K562 (cell line): ENCODE results near the gene RBM4B. TPM values are rescaled to one million over a fixed set of nuclear protein-coding genes. Genes with fewer than 3 reads are reported as not detected.

ENCODE experiments used
- ATF1 ChIP-seq, 2 experiments: fragments of 450-650 bp in 1 of 2; IDR thresholded peaks; 2 replicates each; pipeline ENCODE4 v1.6.1; 2016; ENCODE audit warnings: missing compliant biosample characterization in 1 of 2, missing genetic modification characterization in 1 of 2
- GABPB1 ChIP-seq: sonication (generic); formaldehyde crosslinking; IDR thresholded peaks from 2 replicates; pipeline ENCODE4 v1.8.0; 2022; ENCODE audit warnings: mild to moderate bottlenecking, missing genetic modification reagents
- GTF2A2 ChIP-seq: IDR thresholded peaks from 2 replicates; pipeline ENCODE4 v1.6.1; 2016; ENCODE audit warnings: mild to moderate bottlenecking, missing genetic modification characterization, missing compliant biosample characterization
- MCM5 ChIP-seq: fragments of 450-650 bp; IDR thresholded peaks from 2 replicates; pipeline ENCODE4 v1.6.1; 2016; ENCODE audit warnings: low read depth
- MYBL2 ChIP-seq, 2 experiments: fragments of 450-650 bp in 1 of 2; sonication (generic) in 1 of 2; formaldehyde crosslinking in 1 of 2; IDR thresholded peaks; 2 replicates each; pipeline versions ENCODE4 v1.6.1 to v1.8.1; 2017 to 2022; ENCODE audit warnings: borderline replicate concordance in 1 of 2, inconsistent platforms in 1 of 2, low read depth in 1 of 2, mild to moderate bottlenecking in 1 of 2, missing genetic modification reagents in 1 of 2, moderate library complexity in 1 of 2
- NFATC3 ChIP-seq: fragments of 450-650 bp; IDR thresholded peaks from 2 replicates; pipeline ENCODE4 v1.6.1; 2017; ENCODE audit warnings: mild to moderate bottlenecking
- POLR2AphosphoS2 ChIP-seq: IDR thresholded peaks from 2 replicates; pipeline ENCODE4 v1.6.1; 2012; ENCODE audit warnings: low read length, improper control_type of control experiment
- RB1 ChIP-seq: fragments of 450-650 bp; IDR thresholded peaks from 2 replicates; pipeline ENCODE4 v1.6.1; 2017; ENCODE audit warnings: low read depth, mild to moderate bottlenecking
- RBM39 ChIP-seq: fragments of 200-400 bp; formaldehyde crosslinking; optimal IDR thresholded peaks from 2 replicates; pipeline ENCODE3; 2018; ENCODE audit warnings: low read depth, low read length
- SAP30 ChIP-seq: fragments of 200-600 bp; sonication (generic); IDR thresholded peaks from 2 replicates; pipeline ENCODE4 v1.6.1; 2012; ENCODE audit warnings: borderline replicate concordance, low read depth, mild to moderate bottlenecking, moderate library complexity, low read length, control low read depth, inconsistent platforms; ENCODE audit not compliant: insufficient read depth, poor library complexity, severe bottlenecking
- ZNF184 ChIP-seq: sonication (generic); formaldehyde crosslinking; IDR thresholded peaks from 2 replicates; pipeline ENCODE4 v1.5.0; 2020; ENCODE audit warnings: missing genetic modification reagents
- polyA plus RNA-seq, 8 experiments: library from polyadenylated mRNA; depleted of rRNA in 4 of 8; stranded (reverse) in 5 of 8; unstranded in 3 of 8; fragments of >200 nt; fragmentation: Nextera tagmentation in 2 of 8; fragmentation: Illumina TruSeq in 1 of 8; extraction: Ambion mirVana in 2 of 8; extraction: Trizol in 1 of 8; gene quantifications; 2 replicates each; pipeline versions ENCODE4 v1.2.1 to v1.2.3, GENCODE V29; 2011 to 2014; ENCODE audit warnings: inconsistent platforms in 1 of 8, missing spikeins in 1 of 8
- total RNA-seq, 7 experiments: library from RNA; depleted of rRNA in 6 of 7; stranded (reverse); fragments of >200 nt in 6 of 7; fragmentation: Illumina TruSeq in 2 of 7; extraction: Trizol in 2 of 7; gene quantifications; 2 replicates each; pipeline versions ENCODE4 v1.2.1 to v1.2.3, GENCODE V29; 2011 to 2021; ENCODE audit warnings: low replicate concordance in 1 of 7
- TF ChIP-seq, protein P1 (sequence below): fragments of 250-450 bp; sonication (Bioruptor Pico); IDR thresholded peaks from 2 replicates; pipeline ENCODE4 v1.4.0; 2020; ENCODE audit warnings: mild to moderate bottlenecking, moderate library complexity
- TF ChIP-seq, protein P2 (sequence below), 2 experiments: fragments of 450-650 bp; IDR thresholded peaks; 2 replicates each; pipeline ENCODE4 v1.6.1; 2016; ENCODE audit warnings: mild to moderate bottlenecking in 2 of 2, borderline replicate concordance in 1 of 2, low read depth in 1 of 2, moderate library complexity in 1 of 2

Gene RBM4B
- total and polyA plus RNA-seq, 9 of the 15 experiments (the other 6 are each of a cell fraction or from before 2014, with no cell fraction given): 14.6 to 39.9 (median 23.3) TPM

DNA sequence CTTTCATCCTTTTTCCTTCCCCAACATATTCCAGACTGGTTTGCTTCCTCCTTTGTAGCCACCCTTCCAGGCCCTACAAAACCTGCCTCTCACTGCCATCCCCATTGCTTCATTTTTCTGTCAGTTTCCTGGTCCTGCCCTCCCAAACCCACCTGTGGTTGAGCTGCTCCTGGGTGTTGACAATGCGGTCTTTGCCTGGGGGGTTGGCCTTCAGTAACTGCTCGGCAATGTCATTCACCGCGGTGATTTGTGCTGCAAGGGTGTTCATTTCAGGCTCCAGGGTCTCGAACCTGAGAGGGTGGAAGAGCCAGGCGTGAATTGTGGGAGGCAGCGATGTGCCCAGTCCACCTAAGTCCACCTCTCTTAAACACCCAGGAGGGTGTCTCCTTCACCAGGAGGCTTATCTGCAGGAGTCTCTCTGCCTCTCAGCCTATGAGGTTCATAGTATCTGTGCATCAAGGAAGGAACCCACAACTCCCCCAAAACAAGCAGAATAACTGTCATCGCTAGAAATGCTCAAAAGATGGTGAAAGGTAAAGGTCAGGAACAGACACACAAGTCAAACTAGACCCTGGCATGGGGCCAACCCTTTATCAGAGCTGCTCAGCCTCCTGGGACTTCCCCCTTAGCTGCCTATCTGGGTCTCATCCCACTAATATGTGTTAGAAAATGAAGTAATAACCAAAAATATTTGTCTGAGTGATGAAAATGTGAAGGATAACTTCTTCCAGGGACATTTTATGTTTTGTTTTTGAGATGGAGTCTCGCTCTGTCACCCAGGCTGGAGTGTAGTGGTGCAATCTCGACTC lies 23.9 kb upstream of the RBM4B start (continued):
- TF ChIP-seq RBM39: no peak
- 0 out of 2 replicates have a peak, but pooled peaks have one; percentile 16 for TF ChIP-seq NFATC3
- TF ChIP-seq, protein P1, sequence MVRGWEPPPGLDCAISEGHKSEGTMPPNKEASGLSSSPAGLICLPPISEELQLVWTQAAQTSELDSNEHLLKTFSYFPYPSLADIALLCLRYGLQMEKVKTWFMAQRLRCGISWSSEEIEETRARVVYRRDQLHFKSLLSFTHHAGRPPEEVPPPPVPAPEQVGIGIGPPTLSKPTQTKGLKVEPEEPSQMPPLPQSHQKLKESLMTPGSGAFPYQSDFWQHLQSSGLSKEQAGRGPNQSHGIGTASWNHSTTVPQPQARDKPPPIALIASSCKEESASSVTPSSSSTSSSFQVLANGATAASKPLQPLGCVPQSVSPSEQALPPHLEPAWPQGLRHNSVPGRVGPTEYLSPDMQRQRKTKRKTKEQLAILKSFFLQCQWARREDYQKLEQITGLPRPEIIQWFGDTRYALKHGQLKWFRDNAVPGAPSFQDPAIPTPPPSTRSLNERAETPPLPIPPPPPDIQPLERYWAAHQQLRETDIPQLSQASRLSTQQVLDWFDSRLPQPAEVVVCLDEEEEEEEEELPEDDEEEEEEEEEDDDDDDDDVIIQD (CRISPR knock-in tag): no peak
- no peak for TF ChIP-seq ZNF184 (CRISPR knock-in tag)
- no peak for TF ChIP-seq POLR2AphosphoS2
- no peak for TF ChIP-seq GABPB1 (CRISPR knock-in tag)
- TF ChIP-seq, protein P2, sequence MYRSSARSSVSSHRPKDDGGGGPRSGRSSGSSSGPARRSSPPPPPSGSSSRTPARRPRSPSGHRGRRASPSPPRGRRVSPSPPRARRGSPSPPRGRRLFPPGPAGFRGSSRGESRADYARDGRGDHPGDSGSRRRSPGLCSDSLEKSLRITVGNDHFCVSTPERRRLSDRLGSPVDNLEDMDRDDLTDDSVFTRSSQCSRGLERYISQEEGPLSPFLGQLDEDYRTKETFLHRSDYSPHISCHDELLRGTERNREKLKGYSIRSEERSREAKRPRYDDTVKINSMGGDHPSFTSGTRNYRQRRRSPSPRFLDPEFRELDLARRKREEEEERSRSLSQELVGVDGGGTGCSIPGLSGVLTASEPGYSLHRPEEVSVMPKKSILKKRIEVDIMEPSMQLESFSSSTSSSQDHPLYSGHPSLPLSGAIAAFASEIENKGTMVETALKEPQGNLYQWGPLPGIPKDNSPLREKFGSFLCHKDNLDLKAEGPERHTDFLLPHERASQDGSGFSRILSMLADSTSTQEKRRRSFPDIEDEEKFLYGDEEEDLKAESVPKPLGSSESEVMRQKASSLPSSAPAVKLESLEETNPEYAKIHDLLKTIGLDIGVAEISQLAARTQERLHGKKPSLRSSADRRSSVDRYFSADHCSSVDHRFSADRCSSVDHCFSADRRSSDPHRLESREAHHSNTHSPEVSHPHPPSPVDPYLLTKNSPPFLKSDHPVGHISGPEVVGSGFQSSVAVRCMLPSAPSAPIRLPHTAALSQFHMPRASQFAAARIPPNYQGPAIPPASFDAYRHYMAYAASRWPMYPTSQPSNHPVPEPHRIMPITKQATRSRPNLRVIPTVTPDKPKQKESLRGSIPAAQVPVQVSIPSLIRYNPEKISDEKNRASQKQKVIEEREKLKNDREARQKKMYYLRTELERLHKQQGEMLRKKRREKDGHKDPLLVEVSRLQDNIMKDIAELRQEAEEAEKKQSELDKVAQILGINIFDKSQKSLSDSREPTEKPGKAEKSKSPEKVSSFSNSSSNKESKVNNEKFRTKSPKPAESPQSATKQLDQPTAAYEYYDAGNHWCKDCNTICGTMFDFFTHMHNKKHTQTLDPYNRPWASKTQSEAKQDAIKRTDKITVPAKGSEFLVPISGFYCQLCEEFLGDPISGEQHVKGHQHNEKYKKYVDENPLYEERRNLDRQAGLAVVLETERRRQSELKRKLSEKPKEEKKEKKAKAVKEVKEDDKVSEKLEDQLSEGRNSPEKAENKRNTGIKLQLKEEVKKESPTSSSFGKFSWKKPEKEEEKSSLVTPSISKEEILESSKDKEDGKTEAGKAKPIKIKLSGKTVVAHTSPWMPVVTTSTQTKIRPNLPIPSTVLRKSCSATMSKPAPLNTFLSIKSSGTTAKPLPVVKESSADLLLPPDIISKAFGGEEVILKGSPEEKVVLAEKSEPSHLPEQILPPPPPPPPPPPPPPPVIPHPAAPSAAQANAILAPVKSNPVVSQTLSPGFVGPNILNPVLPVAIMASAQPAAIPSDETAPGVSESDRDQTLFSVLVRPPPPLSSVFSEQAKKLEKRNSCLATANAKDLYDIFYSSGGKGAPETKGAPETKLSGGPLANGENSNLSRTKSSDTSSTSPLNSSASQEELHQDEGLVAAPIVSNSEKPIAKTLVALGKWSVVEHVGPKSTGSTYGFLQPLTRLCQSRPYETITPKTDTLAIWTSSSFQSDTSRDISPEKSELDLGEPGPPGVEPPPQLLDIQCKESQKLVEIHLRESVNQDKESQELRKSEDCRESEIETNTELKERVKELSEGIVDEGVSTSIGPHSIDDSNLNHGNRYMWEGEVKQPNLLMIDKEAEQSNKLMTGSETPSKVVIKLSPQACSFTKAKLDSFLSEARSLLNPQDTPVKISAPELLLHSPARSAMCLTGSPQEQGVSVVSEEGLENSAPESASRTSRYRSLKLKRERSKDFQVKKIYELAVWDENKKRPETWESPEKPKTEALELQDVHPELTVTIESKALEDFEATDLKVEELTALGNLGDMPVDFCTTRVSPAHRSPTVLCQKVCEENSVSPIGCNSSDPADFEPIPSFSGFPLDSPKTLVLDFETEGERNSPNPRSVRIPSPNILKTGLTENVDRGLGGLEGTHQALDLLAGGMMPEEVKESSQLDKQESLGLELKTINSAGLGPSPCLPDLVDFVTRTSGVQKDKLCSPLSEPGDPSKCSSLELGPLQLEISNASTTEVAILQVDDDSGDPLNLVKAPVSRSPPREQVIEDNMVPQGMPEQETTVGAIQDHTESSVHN (IDR thresholded peaks at IDR 0.05; ENCODE audit: borderline replicate concordance in 1 of 2, low read depth in 1 of 2): no peak
- TF ChIP-seq RB1: no peak; the same call in 1 of the 2 replicates
- TF ChIP-seq MYBL2 (IDR thresholded peaks at IDR 0.05; ENCODE audit: low read depth): peak; percentile 70
- no peak for TF ChIP-seq MYBL2 (CRISPR knock-in tag; IDR thresholded peaks at IDR 0.05; ENCODE audit: borderline replicate concordance)
- no peak for TF ChIP-seq MCM5
- TF ChIP-seq ATF1 (CRISPR knock-in tag; IDR thresholded peaks at IDR 0.05): no peak
- peak; percentile 60; the same call in 1 of the 2 replicates for TF ChIP-seq ATF1 (tag; IDR thresholded peaks at IDR 0.05)
- TF ChIP-seq SAP30: no peak
- no peak for TF ChIP-seq GTF2A2 (tag)
